Choroid plexus epithelial cell (primary cell): ENCODE data around the gene MAPK14.

Experiments used
- DNase-seq: peaks from one replicate; pipeline ENCODE4 v3.0.0-alpha.2; 2010; ENCODE audit warnings: low read depth
- H3K4me3 ChIP-seq: 2 replicates; pipeline ENCODE4 v1.5.1; 2011; ENCODE audit warnings: low read depth, mild to moderate bottlenecking, control low read depth, low read length, moderate library complexity
- CTCF ChIP-seq: conservative IDR thresholded peaks from 2 replicates; pipeline ENCODE4 v1.5.1; 2011; ENCODE audit warnings: low read depth, mild to moderate bottlenecking, control low read depth, inconsistent platforms, low read length, moderate library complexity

MAPK14 gene

DNA sequence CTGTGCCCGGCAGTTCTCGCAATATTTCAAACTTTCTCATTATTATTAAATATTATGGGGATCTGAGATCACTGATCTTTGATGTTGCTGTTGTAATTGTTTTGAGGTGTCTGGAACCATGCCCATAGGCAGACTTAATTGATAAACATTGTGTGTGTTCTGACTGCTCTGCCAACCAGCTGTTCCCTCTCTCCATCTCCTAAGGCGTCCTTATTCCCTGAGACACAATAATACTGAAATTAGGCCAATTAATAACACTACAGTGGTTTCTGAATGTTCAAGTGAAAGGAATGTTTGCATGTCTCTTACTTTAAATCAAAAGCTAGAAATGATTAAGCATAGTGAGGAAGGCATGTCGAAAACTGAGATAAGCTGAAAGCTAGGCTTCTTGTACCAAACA lies 7.6 kb downstream of the MAPK14 start:
- TF ChIP-seq CTCF: no peak
- no peak for DNase-seq

DNA sequence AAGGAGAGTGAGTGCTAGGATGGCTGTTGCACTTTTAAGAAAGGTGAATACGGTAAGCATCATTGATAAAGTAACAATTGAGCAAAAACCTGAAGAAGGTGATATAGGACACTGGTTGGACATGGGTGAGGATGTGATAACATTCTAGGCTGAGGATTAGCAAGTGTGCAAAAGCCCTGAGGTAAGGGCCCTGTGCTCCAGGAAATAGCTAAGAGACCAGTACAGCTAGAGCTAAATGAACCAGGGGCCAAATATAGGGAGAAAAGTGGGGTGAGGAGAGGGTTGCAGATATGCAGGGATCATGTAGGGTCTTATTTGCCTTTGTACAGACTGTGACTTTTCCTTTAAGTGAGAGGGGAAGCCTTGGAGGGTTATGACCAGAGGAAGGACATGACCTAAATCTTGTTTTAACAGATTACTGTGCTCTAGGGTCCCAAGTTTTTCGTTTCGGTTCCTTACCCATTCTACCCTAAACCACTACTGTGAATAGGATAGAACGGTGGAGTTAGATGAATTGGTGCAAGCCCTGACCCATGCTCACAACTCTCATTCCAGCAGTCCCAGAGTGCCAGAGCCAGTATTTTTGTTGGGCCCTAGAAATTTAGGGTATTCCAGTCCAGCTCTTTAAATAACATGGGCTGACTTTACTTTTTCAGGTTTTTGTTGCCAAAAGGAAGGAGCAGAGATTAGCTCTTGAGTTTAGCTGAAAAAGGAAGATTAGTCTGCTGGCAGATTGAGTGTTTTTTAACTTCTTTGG lies 10.7 kb downstream of the MAPK14 start:
- DNase-seq: no peak
- H3K4me3 ChIP-seq: no peak overlapping the region
- TF ChIP-seq CTCF: no peak

More for the DNA sequence above, 7.6 kb downstream of the MAPK14 start:
- H3K4me3 ChIP-seq: no peak overlapping the region

DNA sequence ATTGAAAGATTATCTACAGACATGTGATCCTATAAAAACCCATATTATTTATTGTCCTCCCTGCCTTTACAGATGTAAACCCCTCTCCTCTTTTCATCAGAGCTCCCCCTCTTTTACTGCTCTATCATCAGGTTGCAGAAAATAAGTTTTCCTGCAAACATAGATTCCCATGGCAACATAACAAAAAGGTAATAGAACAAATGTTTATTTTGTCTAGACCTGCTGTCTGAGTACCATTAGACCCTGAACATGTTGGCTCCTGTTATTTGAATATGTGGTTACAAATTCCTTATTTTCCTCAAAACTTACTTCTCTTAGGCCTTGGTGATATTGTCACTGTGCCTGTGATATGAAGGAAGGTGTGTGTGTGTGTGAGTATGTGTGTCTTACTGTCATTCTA lies 11.5 kb downstream of the MAPK14 start:
- peak; percentile 13 for DNase-seq
- no peak for TF ChIP-seq CTCF
- no peak overlapping the region for H3K4me3 ChIP-seq

DNA sequence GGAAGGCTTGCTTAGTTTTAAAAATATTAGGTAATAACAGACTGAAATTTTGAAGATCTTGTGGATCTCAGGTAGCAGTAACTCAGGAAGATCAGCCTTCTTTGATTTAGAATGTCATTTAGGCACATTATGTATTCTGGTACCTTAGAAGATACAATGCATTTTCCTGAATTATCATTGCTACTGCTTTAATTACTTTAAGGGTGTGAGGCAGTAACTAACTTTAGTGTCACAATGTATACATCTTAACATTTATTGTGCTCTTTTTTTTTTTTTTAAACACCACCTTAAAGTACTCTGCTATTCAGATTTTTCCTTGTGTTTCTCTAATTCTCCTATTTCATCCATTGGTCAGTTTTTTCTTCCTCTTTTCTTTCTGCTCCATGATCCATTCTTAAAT lies 13.3 kb downstream of the MAPK14 start:
- DNase-seq: no peak
- no peak overlapping the region for H3K4me3 ChIP-seq
- no peak for TF ChIP-seq CTCF

GRCh38 chr6:36042618-36043260 lies 15.1 kb downstream of the MAPK14 start:
- DNase-seq: no peak
- no peak overlapping the region for H3K4me3 ChIP-seq
- TF ChIP-seq CTCF: no peak

DNA sequence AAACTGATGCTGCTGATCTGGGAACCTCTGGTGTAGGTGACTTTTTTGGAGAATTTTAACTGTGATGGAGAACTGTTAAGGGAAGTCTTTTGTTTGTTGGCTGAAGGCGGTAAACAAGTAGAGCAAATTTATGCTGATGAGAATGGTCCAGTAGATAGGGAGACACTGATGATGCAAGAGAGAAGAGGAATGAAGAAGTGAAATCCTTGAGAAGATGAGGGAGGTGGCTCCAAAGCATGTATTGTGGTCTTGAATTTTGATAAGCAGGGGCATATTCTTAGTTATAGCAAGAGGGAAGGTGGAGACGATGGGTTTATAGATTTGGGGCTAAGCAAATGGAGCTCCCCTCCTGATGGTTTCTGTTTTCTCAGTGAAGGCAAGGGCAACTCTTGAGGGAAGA lies 22.0 kb downstream of the MAPK14 start:
- H3K4me3 ChIP-seq: no peak overlapping the region
- TF ChIP-seq CTCF: no peak
- no peak for DNase-seq

- H3K4me3 ChIP-seq: no peak overlapping the region
- TF ChIP-seq CTCF: no peak
- DNase-seq: no peak
These were observed 22.7 kb downstream of the MAPK14 start for GRCh38 chr6:36050305-36050704.
